Measurements from ENCODE around the gene CACYBP.
"Not testable (repeated sequence)": the region's sequence is repeated elsewhere in the genome, so short reads cannot be mapped to it uniquely, and the experiment has no call there.

CACYBP gene

GRCh38 chr1:175013445-175013844 is 13.7 kb downstream of the CACYBP start:
- DNase-seq: no peak

DNA sequence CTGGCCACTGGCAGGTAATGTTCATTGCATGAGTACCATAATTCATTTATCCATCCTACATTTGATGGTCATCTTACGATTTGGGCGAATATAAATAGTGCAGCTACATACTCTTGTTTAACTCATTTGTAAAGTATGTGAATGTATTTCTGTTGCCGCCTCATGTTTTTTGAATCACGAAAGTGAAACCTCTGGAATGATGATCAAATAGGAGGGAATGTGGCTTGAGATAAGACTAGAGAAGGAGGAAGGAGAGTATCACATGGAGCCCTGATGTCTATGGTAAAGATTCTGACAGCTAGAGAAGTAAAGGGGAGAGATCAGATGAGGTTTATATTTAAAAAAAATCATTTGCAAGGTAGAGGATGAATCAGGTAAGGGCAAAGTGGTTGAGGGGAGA is 15.5 kb downstream of the CACYBP start:
- no peak for DNase-seq

- no peak for DNase-seq
These were observed 19.8 kb downstream of the CACYBP start for GRCh38 chr1:175019524-175019923.

DNA sequence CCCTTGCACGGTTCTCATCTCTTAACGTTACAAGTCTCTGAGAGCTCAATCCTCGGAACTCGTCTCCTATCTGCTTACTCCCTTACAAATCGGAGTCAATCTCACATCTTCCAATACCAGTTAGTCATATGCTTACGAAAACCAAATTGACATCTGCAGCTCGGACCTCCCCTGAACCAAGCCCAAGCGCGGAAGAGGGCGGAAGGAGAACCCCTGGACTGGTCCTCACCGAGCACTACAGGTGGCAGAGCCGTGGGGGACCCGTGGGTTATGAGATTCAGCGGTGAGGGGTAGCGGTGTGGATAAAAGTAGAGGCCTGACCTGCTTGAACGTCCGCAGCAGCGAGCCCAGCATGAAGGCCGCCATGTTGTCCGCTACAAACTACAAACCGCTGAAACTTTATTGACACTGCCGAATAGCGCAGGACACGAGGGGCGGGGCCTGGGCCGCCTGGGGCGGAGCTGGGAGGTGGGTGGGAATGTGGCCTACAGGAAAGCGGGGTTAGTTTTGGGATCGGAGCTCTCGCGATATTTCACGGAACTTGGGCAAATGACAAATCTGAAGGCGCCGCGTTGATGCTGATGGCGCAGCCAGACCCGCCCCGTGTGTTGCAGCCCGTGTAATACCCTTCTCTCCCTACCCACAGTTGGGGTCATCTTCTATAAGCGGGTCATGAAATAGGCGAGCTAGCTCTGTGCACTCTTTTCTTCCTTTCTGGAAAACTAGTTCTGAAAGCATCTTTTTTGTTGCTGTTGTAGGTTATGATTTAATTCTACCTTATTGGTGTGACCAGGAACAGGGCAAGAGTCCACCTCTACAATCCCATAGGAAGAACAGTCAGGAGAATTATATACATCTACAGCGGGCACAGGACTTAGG is 23.5 kb downstream of the CACYBP start, which contains the start of gene MRPS14:
Gene MRPS14 (minus strand): TSS at position 383 of the 879 bp plus-strand sequence. CDS start 17 bp downstream, at position 366.
- DNase-seq: peak; percentile 97

DNA sequence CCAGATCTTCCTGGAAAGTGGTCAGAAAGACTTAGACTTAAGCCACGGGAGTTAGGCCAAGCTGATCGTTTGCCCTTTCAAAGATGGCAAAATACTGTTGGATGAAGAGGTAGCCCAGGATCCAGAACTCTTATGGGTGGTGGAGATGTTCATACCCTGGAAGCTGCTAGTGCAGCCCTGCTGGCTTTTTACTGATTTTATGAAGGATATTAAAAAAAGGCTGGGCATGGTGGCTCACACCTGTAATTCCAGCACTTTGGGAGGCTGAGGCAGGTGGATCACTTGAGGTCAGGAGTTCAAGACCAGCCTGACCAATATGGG is 24.1 kb downstream of the CACYBP start:
- DNase-seq: not testable (repeated sequence)

GRCh38 chr1:175024773-175025172 is 25.0 kb downstream of the CACYBP start:
- no peak for DNase-seq

GRCh38 chr1:175033953-175034352 is 34.2 kb downstream of the CACYBP start:
- no peak for DNase-seq

GRCh38 chr1:175034775-175035174 is 35.0 kb downstream of the CACYBP start:
- no peak for DNase-seq

- DNase-seq: no peak
These were observed 36.1 kb downstream of the CACYBP start for GRCh38 chr1:175035865-175036264.

DNA sequence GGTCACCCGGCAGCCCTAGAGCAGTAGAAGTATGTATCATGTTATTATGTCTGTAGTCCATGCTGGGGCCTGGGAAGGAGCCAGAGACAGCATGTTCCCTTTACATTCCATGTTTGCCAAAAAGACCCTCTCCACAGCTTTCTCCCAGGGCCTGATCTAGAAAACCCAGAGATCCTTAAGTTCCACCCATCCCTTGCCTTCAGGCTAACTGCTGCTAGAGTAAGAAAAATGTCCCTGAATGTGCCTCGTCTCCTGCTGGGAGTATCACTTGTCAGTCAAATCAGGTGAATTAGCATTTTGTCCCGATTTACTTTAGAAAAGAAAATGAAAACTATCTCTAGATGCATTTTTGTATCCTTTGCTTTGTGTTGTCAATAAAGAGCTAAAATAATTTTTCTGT is 36.7 kb downstream of the CACYBP start:
- DNase-seq: no peak

- DNase-seq: no peak
These were observed 37.7 kb downstream of the CACYBP start for GRCh38 chr1:175037416-175037815.

DNA sequence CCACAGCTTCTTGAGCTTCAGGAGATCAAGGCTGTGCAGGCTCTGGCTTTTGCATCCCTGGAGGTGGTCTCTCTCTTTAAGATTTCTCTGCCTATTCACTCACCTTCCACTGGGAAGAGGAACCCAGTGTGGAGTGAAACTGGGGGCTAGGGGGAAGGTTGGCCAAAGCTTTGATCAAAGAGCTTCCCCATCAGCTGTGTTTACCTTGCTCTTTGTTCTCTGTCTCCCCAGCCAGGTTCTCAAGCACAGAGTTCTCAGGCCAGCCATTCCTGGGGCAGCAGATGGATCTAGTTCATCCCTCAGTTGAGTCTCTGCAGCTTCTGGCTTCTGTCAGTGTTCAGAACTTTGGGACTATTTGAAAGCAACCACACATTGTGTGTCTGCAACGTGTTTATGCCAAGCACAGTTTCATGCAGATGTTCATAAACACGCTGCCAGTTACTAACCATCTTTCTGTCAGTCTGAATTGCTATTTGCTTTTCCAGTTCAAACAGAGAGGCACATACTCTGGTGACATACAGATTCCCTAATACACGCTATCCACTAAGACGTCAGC is 40.7 kb downstream of the CACYBP start:
- no peak for DNase-seq

GRCh38 chr1:175042650-175043049 is 42.9 kb downstream of the CACYBP start:
- no peak for DNase-seq

GRCh38 chr1:175043824-175044223 is 44.1 kb downstream of the CACYBP start:
- DNase-seq: no peak

GRCh38 chr1:175044591-175044990 is 44.8 kb downstream of the CACYBP start:
- DNase-seq: not testable (repeated sequence)

- DNase-seq: no peak
These were observed 45.4 kb downstream of the CACYBP start for GRCh38 chr1:175045097-175045496.

- no peak for DNase-seq
These were observed 45.8 kb downstream of the CACYBP start for GRCh38 chr1:175045519-175045918.

DNA sequence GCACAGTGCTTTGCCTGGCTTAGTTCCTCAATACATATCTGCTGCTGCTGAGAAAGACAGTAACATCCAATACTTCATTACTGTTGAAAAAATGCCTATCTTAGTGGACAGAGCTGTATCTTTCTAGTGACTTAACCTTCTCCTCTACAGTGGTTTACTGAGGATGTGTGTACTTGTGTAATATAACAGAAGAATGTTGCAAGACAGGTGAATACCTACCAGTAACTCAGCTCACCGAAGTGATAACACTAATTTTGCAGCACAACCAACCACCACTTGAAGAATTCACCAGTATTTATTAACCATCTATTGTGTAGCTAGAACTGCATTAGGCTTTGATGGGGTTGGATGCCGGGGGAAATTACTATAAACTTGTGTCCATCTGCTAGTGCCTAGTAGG is 51.2 kb downstream of the CACYBP start:
- no peak for DNase-seq

DNA sequence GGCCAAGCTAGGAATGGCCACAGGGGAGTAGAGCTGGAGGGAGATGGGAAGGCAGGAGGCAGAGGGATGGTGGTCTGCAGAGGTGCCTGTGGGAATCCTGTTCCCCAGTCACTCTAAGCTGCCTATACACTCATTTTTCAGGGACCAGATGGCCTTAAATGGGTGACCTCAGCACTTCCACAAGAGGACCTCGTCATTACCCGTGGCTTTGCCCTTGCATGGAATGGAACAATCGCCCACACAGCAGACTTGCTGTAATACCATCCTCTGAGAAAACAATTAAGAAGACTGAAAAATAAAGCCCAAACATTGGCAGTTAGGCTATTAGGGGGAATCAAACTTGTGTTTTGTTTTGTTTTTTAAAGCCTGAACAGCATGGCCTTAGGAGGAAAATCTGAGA is 55.0 kb downstream of the CACYBP start:
- peak; percentile 22 for DNase-seq

Measured in inflammatory macrophage treated with lipopolysaccharide for 4 hours (primary cell).